CD4-positive, alpha-beta T cell (primary cell): Measurements from ENCODE around the gene TNIK. TPM values are rescaled to one million over a fixed set of nuclear protein-coding genes. Genes with fewer than 3 reads are reported as not detected.

Experiments
- ATAC-seq: fragments of 200-7000 bp; cut with Tn5 transposase; one replicate; pipeline ENCODE4 v1.10.0; 2022; ENCODE audit warnings: mild to moderate bottlenecking; ENCODE audit not compliant: poor library complexity
- CTCF ChIA-PET: fragments of 350-600 bp; sonication (Branson Sonifier 250); formaldehyde crosslinking; loops from one replicate; lab custom pipeline; 2021; ENCODE audit warnings: antibody characterized with exemption, inconsistent platforms; lab: Charles Lee
- POLR2A ChIA-PET: fragments of 350-600 bp; sonication (Branson Sonifier 250); formaldehyde crosslinking; loops from one replicate; lab custom pipeline; 2021; ENCODE audit warnings: antibody characterized with exemption, inconsistent platforms; lab: Charles Lee
- DNase-seq, 14 experiments: peaks; one replicate each; pipeline ENCODE4 v3.0.0-alpha.2; 2013 to 2020; ENCODE audit warnings: mixed read lengths in 2 of 14
- H3K27ac ChIP-seq, 2 donors: one replicate each; pipeline versions ENCODE4 v1.5.1 to v1.7.0; 2013; ENCODE audit warnings: low read length in 2 of 2, low read depth in 1 of 2, mild to moderate bottlenecking in 1 of 2
- H3K27me3 ChIP-seq, 2 experiments: 1 replicate in 1 of 2; 2 replicates in 1 of 2; pipeline versions ENCODE4 v1.6.1 to v1.7.0; 2013; ENCODE audit warnings: low read length in 2 of 2, control low read depth in 1 of 2, mild to moderate bottlenecking in 1 of 2, moderate library complexity in 1 of 2; ENCODE audit not compliant: insufficient read depth in 2 of 2, control insufficient read depth in 1 of 2
- H3K36me3 ChIP-seq: one replicate; pipeline ENCODE4 v1.6.1; 2013; ENCODE audit warnings: low read length, control low read depth; ENCODE audit not compliant: insufficient read depth
- H3K4me1 ChIP-seq: one replicate; pipeline ENCODE4 v1.6.1; 2013; ENCODE audit warnings: low read length, control low read depth; ENCODE audit not compliant: insufficient read depth
- H3K4me3 ChIP-seq: one replicate; pipeline ENCODE4 v1.5.1; 2013; ENCODE audit warnings: mild to moderate bottlenecking, low read length, moderate library complexity
- H3K9me3 ChIP-seq, 2 experiments: 1 replicate in 1 of 2; 2 replicates in 1 of 2; pipeline versions ENCODE4 v1.6.1 to v1.7.0; 2013; ENCODE audit warnings: low read length in 2 of 2, mild to moderate bottlenecking in 2 of 2, control low read depth in 1 of 2, moderate library complexity in 1 of 2; ENCODE audit not compliant: control insufficient read depth in 1 of 2, insufficient read depth in 1 of 2
- H3K27ac Mint-ChIP-seq: one replicate; pipeline ENCODE4 v1.8.0; 2020; ENCODE audit warnings: mixed read lengths
- H3K27me3 Mint-ChIP-seq: one replicate; pipeline ENCODE4 v1.8.0; 2021; ENCODE audit warnings: mixed read lengths
- H3K36me3 Mint-ChIP-seq: one replicate; pipeline ENCODE4 v1.8.0; 2021; ENCODE audit warnings: low read depth, mixed read lengths
- H3K4me1 Mint-ChIP-seq: one replicate; pipeline ENCODE4 v1.8.0; 2021; ENCODE audit warnings: low read depth, mixed read lengths
- H3K4me3 Mint-ChIP-seq: one replicate; pipeline ENCODE4 v1.8.0; 2020; ENCODE audit warnings: mild to moderate bottlenecking, mixed read lengths
- H3K9me3 Mint-ChIP-seq: one replicate; pipeline ENCODE4 v1.8.0; 2020; ENCODE audit warnings: mixed read lengths
- CTCF ChIP-seq: fragments of 200-600 bp; IDR thresholded peaks from one replicate; pipeline ENCODE4 v1.8.0; 2022; ENCODE audit warnings: antibody characterized with exemption, mild to moderate bottlenecking
- intact Hi-C, 2 experiments: fragments of 100-400 bp; cut with DNase I in 1 of 2; cut with micrococcal nuclease in 1 of 2; formaldehyde crosslinking; loops; one replicate each; pipeline versions ENCODE4 v1.15.1 to v1.9.0; 2023 to 2025; cut with DNase I, micrococcal nuclease
- total RNA-seq, 174 experiments: library from RNA in 2 of 174; stranded (reverse) in 2 of 174; gene quantifications; one replicate each; pipeline ENCODE4 v1.2.3 and lab custom pipeline; 2021 to 2026

The TNIK gene
- total RNA-seq, 2 experiments from 2014 or later: 71.0 to 78.3 TPM

GRCh38 chr3:171219258-171219657, 240.9 kb downstream of the TNIK start:
- H3K4me3 ChIP-seq: no peak overlapping the region
- H3K4me3 Mint-ChIP-seq: no peak overlapping the region
- H3K9me3 Mint-ChIP-seq: no peaks in the 10 kb centered on the region
- H3K27me3 Mint-ChIP-seq: no peaks in the 10 kb centered on the region
- DNase-seq (no peak), ATAC-seq (no peak)
- no peaks in the 10 kb centered on the region for H3K9me3 ChIP-seq
- H3K4me1 ChIP-seq: no peaks in the 10 kb centered on the region
- ChIA-PET CTCF (no interaction called here), POLR2A (no interaction called here)
- no peaks in the 10 kb centered on the region for H3K36me3 ChIP-seq
- H3K36me3 Mint-ChIP-seq: peaks cover 7% of the 10 kb centered on the region
- no peak for TF ChIP-seq CTCF
- H3K27ac Mint-ChIP-seq: no peak overlapping the region
- no peak overlapping the region for H3K27ac ChIP-seq
- intact Hi-C loops: no loop called here
- no peaks in the 10 kb centered on the region for H3K27me3 ChIP-seq
- peaks cover 27% of the 10 kb centered on the region for H3K4me1 Mint-ChIP-seq

GRCh38 chr3:171218069-171218468, 242.1 kb downstream of the TNIK start:
- H3K9me3 ChIP-seq: no peaks in the 10 kb centered on the region
- intact Hi-C loops: no loop called here
- H3K4me3 ChIP-seq: no peak overlapping the region
- no peaks in the 10 kb centered on the region for H3K9me3 Mint-ChIP-seq
- H3K27me3 ChIP-seq: no peaks in the 10 kb centered on the region
- POLR2A ChIA-PET: no interaction called here
- CTCF ChIA-PET: no interaction called here
- H3K27ac Mint-ChIP-seq: no peak overlapping the region
- no peaks in the 10 kb centered on the region for H3K36me3 ChIP-seq
- DNase-seq: no peak
- H3K4me3 Mint-ChIP-seq: no peak overlapping the region
- ATAC-seq: no peak
- no peak overlapping the region for H3K27ac ChIP-seq
- no peak for TF ChIP-seq CTCF
- no peaks in the 10 kb centered on the region for H3K4me1 ChIP-seq
- H3K4me1 Mint-ChIP-seq: peaks cover 32% of the 10 kb centered on the region
- peaks cover 7% of the 10 kb centered on the region for H3K36me3 Mint-ChIP-seq
- H3K27me3 Mint-ChIP-seq: no peaks in the 10 kb centered on the region

GRCh38 chr3:171213907-171214306, 246.3 kb downstream of the TNIK start:
- H3K4me1 Mint-ChIP-seq: peaks cover 38% of the 10 kb centered on the region
- Histone ChIP-seq H3K4me3 (no peak overlapping the region), H3K4me1 (no peaks in the 10 kb centered on the region), H3K9me3 (no peaks in the 10 kb centered on the region), H3K36me3 (peaks cover 18% of the 10 kb centered on the region), H3K27ac (no peak overlapping the region), H3K27me3 (no peaks in the 10 kb centered on the region)
- H3K27ac Mint-ChIP-seq: no peak overlapping the region
- no peak overlapping the region for H3K4me3 Mint-ChIP-seq
- DNase-seq (no peak), ATAC-seq (no peak)
- H3K9me3 Mint-ChIP-seq: no peaks in the 10 kb centered on the region
- TF ChIP-seq CTCF: no peak
- ChIA-PET POLR2A (no interaction called here), CTCF (no interaction called here)
- intact Hi-C loops: no loop called here
- H3K27me3 Mint-ChIP-seq: no peaks in the 10 kb centered on the region
- H3K36me3 Mint-ChIP-seq: peaks cover 33% of the 10 kb centered on the region
